MG63 (cell line): ENCODE measurements around the gene ZDHHC22. TPM values are rescaled to one million over a fixed set of nuclear protein-coding genes. Genes with fewer than 3 reads are reported as not detected.

ENCODE experiments used
- DNase-seq: peaks from one replicate; pipeline ENCODE4 v3.0.0-alpha.2; 2020
- H3K27me3 ChIP-seq: fragments of 250-450 bp; sonication (Bioruptor Pico); 2 replicates; pipeline ENCODE4 v1.5.1; 2020; ENCODE audit warnings: mild to moderate bottlenecking, moderate library complexity
- H3K36me3 ChIP-seq: fragments of 250-450 bp; sonication (Bioruptor Pico); 2 replicates; pipeline ENCODE4 v1.5.1; 2020; ENCODE audit warnings: mild to moderate bottlenecking, moderate library complexity
- H3K4me3 ChIP-seq: fragments of 250-450 bp; sonication (Bioruptor Pico); 2 replicates; pipeline ENCODE4 v1.5.1; 2020; ENCODE audit warnings: mild to moderate bottlenecking, moderate library complexity
- H3K9me3 ChIP-seq: fragments of 250-450 bp; sonication (Bioruptor Pico); 2 replicates; pipeline ENCODE4 v1.5.1; 2020; ENCODE audit warnings: mild to moderate bottlenecking, moderate library complexity
- total RNA-seq: library from RNA; depleted of rRNA; stranded (reverse); fragments of >200 nt; shearing (Covaris generic); gene quantifications from 2 replicates; pipeline ENCODE4 v1.2.3, GENCODE V29; 2014; ENCODE audit warnings: low replicate concordance; rRNA removed

ZDHHC22 gene
- total RNA-seq, 1 experiment from 2014 or later = not detected

DNA sequence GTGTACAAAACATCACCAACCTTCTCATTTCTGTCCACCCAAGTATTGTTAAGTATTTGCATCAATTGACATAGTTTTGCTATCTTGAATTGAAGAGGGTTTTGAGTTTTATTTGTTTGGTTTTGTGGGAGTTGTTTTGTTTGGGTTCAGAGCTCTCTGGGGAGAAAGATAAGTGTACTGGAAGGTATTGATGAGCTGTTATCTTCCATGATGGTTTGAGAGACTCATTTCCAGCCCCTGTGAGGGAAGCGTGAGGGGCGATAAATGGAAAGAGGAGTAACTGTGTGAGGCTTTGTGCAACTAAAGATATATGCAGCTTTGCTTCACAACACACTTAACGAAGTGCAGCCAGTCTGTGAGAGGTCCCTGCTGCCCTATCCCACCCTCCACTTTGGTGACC is 59.2 kb downstream of the ZDHHC22 start:
- no peaks in the 10 kb centered on the region for H3K36me3 ChIP-seq
- DNase-seq = no peak
- no peaks in the 10 kb centered on the region for H3K27me3 ChIP-seq

More for the DNA sequence above, 59.2 kb downstream of the ZDHHC22 start:
- H3K9me3 ChIP-seq = no peaks in the 10 kb centered on the region
- no peak overlapping the region for H3K4me3 ChIP-seq

Other genes starting within 250 kb of the ZDHHC22 start
- gene IRF2BPL, start 113.1 kb downstream of the ZDHHC22 start, total RNA-seq = 18.1 and 34.9 TPM in 2 replicates
- gene CIPC, start 43.5 kb downstream of the ZDHHC22 start, total RNA-seq = 17.1 and 32.1 TPM in 2 replicates
- not detected in 2 replicates for gene TMEM63C, start 40.0 kb upstream of the ZDHHC22 start, total RNA-seq
- not detected in 2 replicates for gene NGB, start 129.4 kb upstream of the ZDHHC22 start, total RNA-seq
- gene POMT2, start 179.1 kb upstream of the ZDHHC22 start, total RNA-seq = 11.5 and 43.4 TPM in 2 replicates
- gene GSTZ1, start 179.2 kb upstream of the ZDHHC22 start, total RNA-seq = 27.4 and 33.2 TPM in 2 replicates
- 2.4 and 2.5 TPM in 2 replicates for gene TMED8, start 235.3 kb upstream of the ZDHHC22 start, total RNA-seq
- gene SAMD15, start 235.6 kb upstream of the ZDHHC22 start, total RNA-seq = 0.30 TPM in 1 of 2 replicates, not detected in the other